Tibial nerve (tissue), 3 donors: ENCODE measurements around the gene RGL4.

Experiments used
- POLR2A ChIP-seq, 2 donors: fragments of 450-650 bp; IDR thresholded peaks; one replicate each; pipeline ENCODE4 v1.6.1; 2017; ENCODE audit warnings: antibody characterized with exemption in 2 of 2, mild to moderate bottlenecking in 2 of 2, moderate library complexity in 2 of 2
- TF ChIP-seq, protein P1 (sequence below), 5 experiments: fragments of 200-600 bp in 3 of 5; fragments of 450-650 bp in 2 of 5; sonication (generic) in 3 of 5; IDR thresholded peaks; one replicate each; pipeline ENCODE4 v1.5.1; 2016 to 2019; ENCODE audit warnings: antibody characterized with exemption in 5 of 5, mild to moderate bottlenecking in 3 of 5, moderate library complexity in 2 of 5

GRCh38 chr22:23745791-23746190 is 55.0 kb downstream of the RGL4 start:
- TF ChIP-seq, protein P1, sequence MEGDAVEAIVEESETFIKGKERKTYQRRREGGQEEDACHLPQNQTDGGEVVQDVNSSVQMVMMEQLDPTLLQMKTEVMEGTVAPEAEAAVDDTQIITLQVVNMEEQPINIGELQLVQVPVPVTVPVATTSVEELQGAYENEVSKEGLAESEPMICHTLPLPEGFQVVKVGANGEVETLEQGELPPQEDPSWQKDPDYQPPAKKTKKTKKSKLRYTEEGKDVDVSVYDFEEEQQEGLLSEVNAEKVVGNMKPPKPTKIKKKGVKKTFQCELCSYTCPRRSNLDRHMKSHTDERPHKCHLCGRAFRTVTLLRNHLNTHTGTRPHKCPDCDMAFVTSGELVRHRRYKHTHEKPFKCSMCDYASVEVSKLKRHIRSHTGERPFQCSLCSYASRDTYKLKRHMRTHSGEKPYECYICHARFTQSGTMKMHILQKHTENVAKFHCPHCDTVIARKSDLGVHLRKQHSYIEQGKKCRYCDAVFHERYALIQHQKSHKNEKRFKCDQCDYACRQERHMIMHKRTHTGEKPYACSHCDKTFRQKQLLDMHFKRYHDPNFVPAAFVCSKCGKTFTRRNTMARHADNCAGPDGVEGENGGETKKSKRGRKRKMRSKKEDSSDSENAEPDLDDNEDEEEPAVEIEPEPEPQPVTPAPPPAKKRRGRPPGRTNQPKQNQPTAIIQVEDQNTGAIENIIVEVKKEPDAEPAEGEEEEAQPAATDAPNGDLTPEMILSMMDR (IDR thresholded peaks at IDR 0.05) = no peak
- TF ChIP-seq POLR2A (IDR thresholded peaks at IDR 0.05) = no peak
